Fibroblast of lung (primary cell): ENCODE measurements around the gene TMEM255B. TPM values are rescaled to one million over a fixed set of nuclear protein-coding genes. Genes with fewer than 3 reads are reported as not detected.

Source experiments
- DNase-seq, 2 donors: peaks; one replicate each; pipeline versions ENCODE4 v3.0.0 to v3.0.0-alpha.2; 2010; ENCODE audit warnings: low read depth in 2 of 2
- H2AFZ ChIP-seq: 2 replicates; pipeline ENCODE4 v1.5.1; 2012; ENCODE audit warnings: low read length, control low read depth, inconsistent platforms
- H3K27ac ChIP-seq: 2 replicates; pipeline ENCODE4 v1.5.1; 2011; ENCODE audit warnings: low read length, control low read depth; ENCODE audit not compliant: insufficient read depth
- H3K27me3 ChIP-seq: 2 replicates; pipeline ENCODE4 v1.5.1; 2011; ENCODE audit warnings: mild to moderate bottlenecking, low read length; ENCODE audit not compliant: control insufficient read depth, insufficient read depth
- H3K36me3 ChIP-seq: 2 replicates; pipeline ENCODE4 v1.5.1; 2011; ENCODE audit warnings: low read length; ENCODE audit not compliant: control insufficient read depth, insufficient read depth
- H3K4me1 ChIP-seq: 2 replicates; pipeline ENCODE4 v1.5.1; 2011; ENCODE audit warnings: low read length; ENCODE audit not compliant: control insufficient read depth, insufficient read depth; ENCODE audit errors: extremely low read depth
- H3K4me2 ChIP-seq: 2 replicates; pipeline ENCODE4 v1.5.1; 2011; ENCODE audit warnings: low read length, control low read depth; ENCODE audit not compliant: insufficient read depth; ENCODE audit errors: extremely low read depth
- H3K4me3 ChIP-seq, 4 experiments: fragments of 200-600 bp in 1 of 4; sonication (generic) in 1 of 4; replicated peaks in 1 of 4; 2 replicates each; pipeline ENCODE4 v1.5.1; 2011 to 2016; ENCODE audit warnings: low read length in 4 of 4, low read depth in 3 of 4, mild to moderate bottlenecking in 3 of 4, control low read depth in 2 of 4, inconsistent platforms in 1 of 4, mixed read lengths in 1 of 4; ENCODE audit not compliant: insufficient read depth in 1 of 4; ENCODE audit errors: control extremely low read depth in 1 of 4
- H3K79me2 ChIP-seq: 2 replicates; pipeline ENCODE4 v1.5.1; 2012; ENCODE audit warnings: mild to moderate bottlenecking, low read length, inconsistent platforms; ENCODE audit not compliant: control insufficient read depth, insufficient read depth
- H3K9ac ChIP-seq: 2 replicates; pipeline ENCODE4 v1.5.1; 2011; ENCODE audit warnings: mild to moderate bottlenecking, low read length, control low read depth; ENCODE audit not compliant: insufficient read depth
- H3K9me3 ChIP-seq: 2 replicates; pipeline ENCODE4 v1.5.1; 2012; ENCODE audit warnings: low read depth, low read length; ENCODE audit not compliant: control insufficient read depth, insufficient read depth
- H4K20me1 ChIP-seq: 2 replicates; pipeline ENCODE4 v1.5.1; 2011; ENCODE audit warnings: low read length; ENCODE audit not compliant: control insufficient read depth, insufficient read depth; ENCODE audit errors: extremely low read depth
- CTCF ChIP-seq, 2 donors: IDR thresholded peaks in 1 of 2; conservative IDR thresholded peaks in 1 of 2; 1 replicate in 1 of 2; 2 replicates in 1 of 2; pipeline ENCODE4 v1.5.1; 2011 to 2012; ENCODE audit warnings: low read length in 2 of 2, control low read depth in 1 of 2, inconsistent platforms in 1 of 2, low read depth in 1 of 2, mild to moderate bottlenecking in 1 of 2
- EZH2 ChIP-seq: IDR thresholded peaks from 2 replicates; pipeline ENCODE4 v1.5.1; 2012; ENCODE audit warnings: low read length, control low read depth, mild to moderate bottlenecking; ENCODE audit errors: missing control alignments
- polyA plus RNA-seq, 2 donors: library from polyadenylated mRNA; depleted of rRNA in 1 of 2; stranded (reverse) in 1 of 2; unstranded in 1 of 2; fragments of >200 nt; gene quantifications; 2 replicates each; pipeline ENCODE4 v1.2.1, GENCODE V29; 2011 to 2012; ENCODE audit warnings: missing spikeins in 1 of 2
- total RNA-seq: library from RNA; depleted of rRNA; stranded (reverse); fragments of >200 nt; gene quantifications from 2 replicates; pipeline ENCODE4 v1.2.1, GENCODE V29; 2014

Gene TMEM255B
- total and polyA plus RNA-seq, 2 donors (not counting 1 experiment from before 2014, with no cell fraction given): 2.4 to 10.4 TPM

- Histone ChIP-seq H3K27ac (no peak overlapping the region), H3K4me2 (no peak overlapping the region), H2AFZ (no peak overlapping the region), H3K4me1 (no peaks in the 10 kb centered on the region), H3K27me3 (no peaks in the 10 kb centered on the region), H3K4me3 (no peak overlapping the region), H3K79me2 (no peaks in the 10 kb centered on the region), H3K9me3 (peaks cover 2% of the 10 kb centered on the region), H3K9ac (no peak overlapping the region), H3K36me3 (no peaks in the 10 kb centered on the region), H4K20me1 (no peaks in the 10 kb centered on the region)
- DNase-seq: no peak
- no peak for TF ChIP-seq CTCF (conservative IDR thresholded peaks at IDR 0.05 in 1 of 2, IDR thresholded peaks at IDR 0.05 in 1 of 2; ENCODE audit: low read depth in 1 of 2, low read length in 2 of 2)
- no peak for TF ChIP-seq EZH2
Observed at GRCh38 chr13:113753171-113753570, 5.9 kb upstream of the TMEM255B start.

- Histone ChIP-seq H4K20me1 (no peaks in the 10 kb centered on the region), H3K4me3 (no peak overlapping the region), H3K79me2 (no peaks in the 10 kb centered on the region), H3K9me3 (peaks cover 2% of the 10 kb centered on the region), H3K4me1 (no peaks in the 10 kb centered on the region), H2AFZ (no peak overlapping the region), H3K9ac (no peak overlapping the region), H3K4me2 (no peak overlapping the region), H3K36me3 (no peaks in the 10 kb centered on the region), H3K27ac (no peak overlapping the region), H3K27me3 (no peaks in the 10 kb centered on the region)
- no peak for DNase-seq
- TF ChIP-seq EZH2 (no peak), CTCF (conservative IDR thresholded peaks at IDR 0.05 in 1 of 2, IDR thresholded peaks at IDR 0.05 in 1 of 2; ENCODE audit: low read depth in 1 of 2, low read length in 2 of 2) (no peak)
Observed at GRCh38 chr13:113754242-113754641, 4.8 kb upstream of the TMEM255B start.

- Histone ChIP-seq H3K27me3 (no peaks in the 10 kb centered on the region), H2AFZ (no peak overlapping the region), H3K27ac (no peak overlapping the region), H3K4me2 (no peak overlapping the region), H3K79me2 (no peaks in the 10 kb centered on the region), H4K20me1 (no peaks in the 10 kb centered on the region), H3K4me3 (no peak overlapping the region), H3K9ac (no peak overlapping the region), H3K9me3 (peaks cover 2% of the 10 kb centered on the region), H3K36me3 (no peaks in the 10 kb centered on the region), H3K4me1 (no peaks in the 10 kb centered on the region)
- TF ChIP-seq EZH2 (no peak), CTCF (conservative IDR thresholded peaks at IDR 0.05 in 1 of 2, IDR thresholded peaks at IDR 0.05 in 1 of 2; ENCODE audit: low read depth in 1 of 2, low read length in 2 of 2) (no peak)
- DNase-seq: no peak
Observed at GRCh38 chr13:113754691-113755090, 4.3 kb upstream of the TMEM255B start.
